Measurements from ENCODE around the gene SNRNP35.

DNA sequence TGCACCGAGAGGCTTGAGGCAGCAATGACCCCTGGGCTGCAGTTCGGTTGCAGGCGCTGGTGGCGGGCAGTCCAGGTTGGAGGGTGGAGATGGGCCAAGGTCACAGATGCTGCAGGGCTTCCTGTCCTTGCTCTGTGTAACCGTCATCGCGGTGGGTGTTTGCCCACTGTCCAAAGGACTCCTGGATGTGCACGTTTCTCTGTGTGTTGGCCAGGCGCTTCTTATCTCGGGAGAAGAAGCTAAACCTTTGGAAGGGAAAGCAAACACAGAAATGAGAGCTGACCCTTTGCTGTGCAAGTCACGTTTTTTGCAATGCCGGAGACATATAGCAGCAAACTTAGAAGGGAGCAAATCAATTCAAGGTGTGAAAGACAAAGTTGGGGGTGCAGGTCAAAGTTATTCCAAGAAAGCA lies 14.5 kb downstream of the SNRNP35 start:
- TF ChIP-seq TAF1 (IDR thresholded peaks at IDR 0.05; ENCODE audit: low read depth, low read length) (no peak), POLR2A (IDR thresholded peaks at IDR 0.05; ENCODE audit: control extremely low read depth in 1 of 2, low read depth in 2 of 2, low read length in 2 of 2) (no peak), CBX8 (IDR thresholded peaks at IDR 0.05; ENCODE audit: borderline replicate concordance, low read depth, low read length) (no peak)
- TF ChIP-seq, protein P1, sequence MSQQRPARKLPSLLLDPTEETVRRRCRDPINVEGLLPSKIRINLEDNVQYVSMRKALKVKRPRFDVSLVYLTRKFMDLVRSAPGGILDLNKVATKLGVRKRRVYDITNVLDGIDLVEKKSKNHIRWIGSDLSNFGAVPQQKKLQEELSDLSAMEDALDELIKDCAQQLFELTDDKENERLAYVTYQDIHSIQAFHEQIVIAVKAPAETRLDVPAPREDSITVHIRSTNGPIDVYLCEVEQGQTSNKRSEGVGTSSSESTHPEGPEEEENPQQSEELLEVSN (IDR thresholded peaks at IDR 0.05) = no peak
- TF ChIP-seq, protein P2, sequence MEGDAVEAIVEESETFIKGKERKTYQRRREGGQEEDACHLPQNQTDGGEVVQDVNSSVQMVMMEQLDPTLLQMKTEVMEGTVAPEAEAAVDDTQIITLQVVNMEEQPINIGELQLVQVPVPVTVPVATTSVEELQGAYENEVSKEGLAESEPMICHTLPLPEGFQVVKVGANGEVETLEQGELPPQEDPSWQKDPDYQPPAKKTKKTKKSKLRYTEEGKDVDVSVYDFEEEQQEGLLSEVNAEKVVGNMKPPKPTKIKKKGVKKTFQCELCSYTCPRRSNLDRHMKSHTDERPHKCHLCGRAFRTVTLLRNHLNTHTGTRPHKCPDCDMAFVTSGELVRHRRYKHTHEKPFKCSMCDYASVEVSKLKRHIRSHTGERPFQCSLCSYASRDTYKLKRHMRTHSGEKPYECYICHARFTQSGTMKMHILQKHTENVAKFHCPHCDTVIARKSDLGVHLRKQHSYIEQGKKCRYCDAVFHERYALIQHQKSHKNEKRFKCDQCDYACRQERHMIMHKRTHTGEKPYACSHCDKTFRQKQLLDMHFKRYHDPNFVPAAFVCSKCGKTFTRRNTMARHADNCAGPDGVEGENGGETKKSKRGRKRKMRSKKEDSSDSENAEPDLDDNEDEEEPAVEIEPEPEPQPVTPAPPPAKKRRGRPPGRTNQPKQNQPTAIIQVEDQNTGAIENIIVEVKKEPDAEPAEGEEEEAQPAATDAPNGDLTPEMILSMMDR (IDR thresholded peaks at IDR 0.05; ENCODE audit: control extremely low read depth in 1 of 3, insufficient read depth in 1 of 3, low read depth in 1 of 3, low read length in 3 of 3) = no peak

Data from H1 (cell line).